Stimulated activated effector memory CD8-positive, alpha-beta T cell treated with anti-CD3 and anti-CD28 coated beads, Interleukin-12 subunit alpha, Interleukin-12 subunit beta, amount 100 ng/mL, for 72 hours (primary cell): ENCODE data around the gene UGDH.
A peak's percentile ranks its signal among the peaks of the same experiment; 100 is the strongest.

Source experiments
- ATAC-seq: fragments of 150-1000 bp; cut with Tn5 transposase; 2 replicates; pipeline ENCODE4 v1.10.0; 2021
- DNase-seq, 2 donors: peaks; one replicate each; pipeline ENCODE4 v3.0.0; 2021 to 2022; ENCODE audit warnings: low spot score in 2 of 2
- H3K27ac Mint-ChIP-seq: one replicate; pipeline ENCODE4 v1.8.0; 2022; ENCODE audit warnings: mild to moderate bottlenecking, mixed read lengths
- H3K36me3 Mint-ChIP-seq: one replicate; pipeline ENCODE4 v1.8.0; 2022; ENCODE audit warnings: mild to moderate bottlenecking, mixed read lengths
- H3K4me1 Mint-ChIP-seq: one replicate; pipeline ENCODE4 v1.8.0; 2022; ENCODE audit warnings: mixed read lengths
- H3K4me3 Mint-ChIP-seq: one replicate; pipeline ENCODE4 v1.8.0; 2022; ENCODE audit warnings: mild to moderate bottlenecking, mixed read lengths
- H3K9me3 Mint-ChIP-seq: one replicate; pipeline ENCODE4 v1.8.0; 2022; ENCODE audit warnings: mixed read lengths

The UGDH gene

DNA sequence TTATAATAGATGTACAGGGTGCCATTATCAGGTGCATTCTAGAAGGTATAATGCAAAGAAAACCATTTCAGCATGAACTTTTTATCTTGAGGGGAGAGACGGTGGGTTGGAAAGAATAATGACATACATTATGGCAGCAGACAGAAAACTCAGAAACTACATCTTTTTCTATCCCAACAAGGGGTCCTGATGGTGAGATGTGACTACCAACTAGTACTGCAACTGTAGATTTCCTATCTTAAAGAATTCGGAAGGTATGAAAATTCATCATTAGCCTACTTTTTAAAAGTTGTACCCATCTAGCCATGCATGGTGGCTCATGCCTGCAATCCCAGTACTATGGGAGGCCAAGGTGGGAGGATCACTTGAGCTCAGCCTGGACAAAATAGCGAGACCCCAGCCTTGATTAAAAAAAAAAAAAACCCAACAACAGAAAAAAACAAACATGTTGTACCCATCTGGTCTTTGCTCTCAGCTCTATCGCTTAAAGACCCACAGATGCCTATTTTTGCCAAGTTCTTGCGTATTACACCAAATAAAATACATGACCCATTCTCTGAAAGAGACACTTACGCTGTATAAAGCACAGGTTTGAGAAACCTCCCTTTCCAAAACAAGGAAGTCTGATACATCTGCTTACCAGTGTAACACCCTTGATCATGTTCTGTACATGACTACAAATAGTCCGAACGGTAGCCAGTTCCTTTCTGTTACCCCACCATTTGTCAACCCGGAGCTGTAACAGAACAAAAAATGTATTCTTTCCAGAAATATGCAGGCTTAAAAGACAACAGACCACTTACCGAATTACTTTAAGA lies 70.1 kb downstream of the UGDH start:
- H3K27ac Mint-ChIP-seq = peak overlapping the region; percentile 100
- H3K4me1 Mint-ChIP-seq = peaks cover 36% of the 10 kb centered on the region
- no peaks in the 10 kb centered on the region for H3K9me3 Mint-ChIP-seq
- DNase-seq (no peak), ATAC-seq (no peak)
- peak overlapping the region; percentile 97 for H3K4me3 Mint-ChIP-seq
- H3K36me3 Mint-ChIP-seq = peaks cover 84% of the 10 kb centered on the region

DNA sequence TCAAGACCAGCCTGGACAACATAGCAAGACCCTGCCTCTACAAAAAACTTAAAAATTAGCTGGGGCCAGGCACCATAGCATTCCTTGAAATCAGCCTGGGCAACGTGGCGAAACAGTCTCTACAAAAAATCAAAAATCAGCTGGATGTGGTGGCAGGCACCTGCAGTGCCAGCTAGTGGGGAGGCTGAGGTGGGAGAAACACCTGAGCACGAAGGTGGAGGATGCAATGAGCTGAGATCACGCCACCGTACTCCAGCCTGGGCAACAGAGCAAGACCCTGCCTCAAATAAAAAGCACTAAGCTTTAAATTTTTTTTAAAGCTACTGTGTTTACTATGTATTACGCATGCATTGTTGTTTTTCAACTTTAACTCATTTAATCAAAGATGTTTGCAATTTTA lies 71.8 kb downstream of the UGDH start:
- Mint-ChIP-seq H3K36me3 (peaks cover 90% of the 10 kb centered on the region), H3K27ac (peak overlapping the region; percentile 100), H3K4me1 (peaks cover 39% of the 10 kb centered on the region), H3K4me3 (peak overlapping the region; percentile 97), H3K9me3 (no peaks in the 10 kb centered on the region)
- DNase-seq (no peak), ATAC-seq (no peak)

DNA sequence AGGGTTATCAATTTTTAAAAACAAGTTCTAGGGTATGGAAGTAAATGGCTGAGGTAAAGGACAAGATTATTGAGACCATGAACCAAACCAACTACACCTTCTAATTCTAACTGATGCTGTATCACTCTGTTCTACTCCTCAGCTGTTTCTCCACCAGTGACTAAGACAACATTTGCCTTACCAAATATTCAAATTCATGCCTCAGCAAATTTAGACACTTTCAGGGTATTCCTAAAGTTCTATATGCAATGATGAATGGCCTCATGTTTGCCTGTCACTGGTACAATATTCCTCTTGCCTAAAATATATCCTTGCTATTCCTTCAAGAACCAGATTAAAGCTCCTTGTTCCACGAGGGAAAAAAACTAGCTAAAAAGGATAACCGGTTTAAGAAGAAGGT lies 73.5 kb downstream of the UGDH start:
- no peak overlapping the region for H3K4me3 Mint-ChIP-seq
- ATAC-seq (no peak), DNase-seq (no peak)
- no peaks in the 10 kb centered on the region for H3K9me3 Mint-ChIP-seq
- H3K36me3 Mint-ChIP-seq = peaks cover 100% of the 10 kb centered on the region
- H3K4me1 Mint-ChIP-seq = peaks cover 39% of the 10 kb centered on the region
- H3K27ac Mint-ChIP-seq = no peak overlapping the region

- Mint-ChIP-seq H3K27ac (peak overlapping the region; percentile 59), H3K4me1 (peaks cover 39% of the 10 kb centered on the region), H3K36me3 (peaks cover 97% of the 10 kb centered on the region), H3K9me3 (no peaks in the 10 kb centered on the region), H3K4me3 (no peak overlapping the region)
- no peak for DNase-seq
- ATAC-seq = no peak
Measured at GRCh38 chr4:39452860-39453587, 74.2 kb downstream of the UGDH start.

GRCh38 chr4:39452153-39452859 lies 74.9 kb downstream of the UGDH start:
- Mint-ChIP-seq H3K4me1 (peaks cover 38% of the 10 kb centered on the region), H3K9me3 (no peaks in the 10 kb centered on the region), H3K27ac (peak overlapping the region; percentile 59), H3K36me3 (peaks cover 90% of the 10 kb centered on the region), H3K4me3 (no peak overlapping the region)
- DNase-seq = no peak
- no peak for ATAC-seq

DNA sequence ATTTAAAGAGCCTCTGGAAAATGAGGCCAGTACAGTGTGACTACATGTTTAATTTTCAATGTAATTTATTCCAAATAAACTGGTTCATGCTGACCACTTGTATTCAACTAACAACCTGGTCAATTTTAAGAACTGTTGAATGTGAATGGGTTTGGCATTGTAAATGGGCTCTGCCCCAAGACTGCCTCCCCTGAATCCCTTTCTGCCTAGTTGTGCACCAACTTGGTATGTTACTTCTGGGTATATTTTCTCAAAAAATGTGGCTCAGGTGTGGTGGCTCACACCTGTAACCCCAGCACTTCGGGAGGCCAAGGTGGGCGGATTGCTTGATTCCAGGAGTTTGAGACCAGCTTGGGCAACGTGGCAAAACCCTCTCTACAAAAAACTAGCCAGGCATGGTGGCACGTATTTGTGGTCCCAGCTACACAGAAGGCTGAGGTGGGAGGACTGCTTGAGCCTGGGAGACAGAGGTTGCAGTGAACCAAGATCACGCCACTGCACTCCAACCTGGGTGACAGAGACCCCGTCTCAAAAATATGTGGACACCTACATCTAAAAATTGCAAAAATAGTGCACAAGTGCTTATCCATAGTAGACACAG lies 75.7 kb downstream of the UGDH start:
- peaks cover 82% of the 10 kb centered on the region for H3K36me3 Mint-ChIP-seq
- H3K27ac Mint-ChIP-seq = peak overlapping the region; percentile 59
- DNase-seq = no peak

DNA sequence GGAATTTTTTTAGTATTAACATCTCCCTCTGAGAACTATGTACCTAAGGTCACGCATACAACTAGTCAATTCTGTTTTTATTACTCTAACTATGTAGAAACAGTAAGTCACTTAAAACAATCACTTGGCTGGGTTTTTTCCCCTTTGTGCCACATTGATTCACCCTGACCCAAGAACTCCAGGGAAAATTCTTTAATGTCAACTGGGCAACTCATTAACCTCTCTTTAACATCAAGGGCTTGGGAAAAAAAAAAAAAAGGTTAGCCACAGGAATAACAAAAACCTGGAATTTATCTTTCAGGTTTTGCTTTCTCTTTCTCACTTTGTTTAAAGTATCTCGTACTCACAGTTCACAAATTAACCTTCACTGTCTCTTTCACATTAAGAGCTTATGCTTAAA lies 76.6 kb downstream of the UGDH start:
- Mint-ChIP-seq H3K4me3 (no peak overlapping the region), H3K4me1 (peaks cover 23% of the 10 kb centered on the region), H3K27ac (peak overlapping the region; percentile 40), H3K9me3 (no peaks in the 10 kb centered on the region), H3K36me3 (peaks cover 73% of the 10 kb centered on the region)
- ATAC-seq (no peak), DNase-seq (no peak)

More for the DNA sequence above, 75.7 kb downstream of the UGDH start:
- no peaks in the 10 kb centered on the region for H3K9me3 Mint-ChIP-seq
- H3K4me1 Mint-ChIP-seq = peaks cover 30% of the 10 kb centered on the region
- ATAC-seq = no peak
- no peak overlapping the region for H3K4me3 Mint-ChIP-seq
